ENCODE measurements around the gene BAHD1.

The BAHD1 gene

DNA sequence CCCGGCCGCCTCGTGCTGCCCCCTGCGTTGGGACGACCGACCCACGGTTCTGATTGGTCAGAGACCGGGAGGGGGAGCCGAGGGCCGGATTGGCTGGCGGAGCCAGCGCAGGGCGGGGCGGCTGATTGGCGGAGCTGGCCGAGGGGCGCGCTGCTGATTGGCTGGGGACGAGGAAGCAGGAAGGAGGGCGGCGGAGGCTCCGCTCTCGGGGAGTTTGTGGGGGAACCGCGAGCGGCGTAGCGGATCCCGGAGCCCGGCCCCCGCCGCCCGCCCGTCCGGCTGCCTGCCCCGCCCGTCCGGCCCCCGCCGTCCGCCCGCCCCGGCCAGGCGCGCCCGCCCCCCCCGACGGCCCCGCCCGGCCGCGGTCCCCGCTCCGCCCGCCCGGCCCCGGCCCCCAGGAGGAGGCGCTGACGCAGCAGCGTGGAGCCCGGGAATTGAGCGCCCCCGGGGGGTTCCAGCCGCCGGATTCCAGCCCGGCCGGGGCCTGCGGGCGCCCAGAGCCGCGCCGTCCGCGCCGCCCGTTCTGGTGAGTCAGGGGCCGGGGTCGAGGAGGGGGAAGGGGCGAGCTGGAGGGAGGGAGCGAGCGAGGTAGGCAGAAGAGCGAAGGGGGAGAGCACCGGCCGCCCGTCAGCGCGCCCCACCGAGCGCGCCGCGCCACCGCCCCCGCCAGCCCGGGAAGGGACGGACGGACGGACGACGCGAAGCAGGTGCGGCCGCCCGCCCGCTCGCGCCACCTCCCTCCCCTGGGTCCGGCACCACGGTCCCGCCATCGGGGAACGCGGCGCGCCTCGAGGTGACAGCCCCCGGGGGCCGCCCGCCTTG is at the start of gene BAHD1:
Gene BAHD1, plus strand, starts transcription at position 211 of the 822 bp plus-strand sequence. CDS start 17,512 bp downstream, outside the sequence.
- peak; percentile 91 for DNase-seq

DNA sequence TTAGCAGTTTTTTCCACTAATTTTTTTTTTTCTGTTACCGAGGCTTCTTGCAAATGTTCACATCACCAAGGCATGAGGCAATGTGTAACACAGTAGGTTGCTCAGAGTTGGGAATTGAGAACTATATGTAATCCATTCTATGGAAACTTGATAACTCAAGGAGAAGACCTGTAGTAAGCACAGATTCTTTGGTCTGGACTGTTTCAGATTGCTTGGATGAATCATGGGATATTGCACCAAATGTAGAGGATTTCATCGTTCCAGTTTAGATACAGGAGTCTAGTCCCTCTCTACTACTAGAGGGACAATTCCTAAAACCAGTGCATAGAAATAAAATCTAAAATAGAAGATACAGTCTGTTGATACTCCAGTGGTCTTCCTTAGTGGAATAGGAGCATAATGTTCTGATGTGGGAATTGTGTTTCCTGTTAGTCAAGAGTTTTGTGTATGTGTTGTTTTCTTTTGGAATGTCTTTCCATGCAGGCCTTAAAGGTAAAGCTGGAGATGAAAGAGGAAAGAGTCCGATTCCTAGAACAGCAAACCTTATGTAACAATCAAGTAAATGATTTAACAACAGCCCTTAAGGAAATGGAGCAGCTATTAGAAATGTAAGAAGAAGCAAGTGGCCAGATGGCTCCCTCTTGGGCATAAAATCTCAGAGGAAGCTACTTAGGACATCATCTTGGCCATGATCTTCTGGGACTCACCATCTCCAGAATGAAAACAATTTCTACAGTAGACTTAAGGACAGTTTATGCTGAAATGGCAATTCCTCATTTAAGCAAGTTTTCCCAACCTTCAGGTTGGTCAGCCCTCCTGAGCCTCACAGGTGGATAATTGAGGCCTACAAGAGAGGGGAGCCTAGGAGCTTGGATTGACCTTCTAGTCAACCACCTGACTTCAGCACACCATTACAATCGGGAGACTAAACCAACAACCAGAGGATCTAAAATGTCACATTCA is 47.5 kb upstream of the BAHD1 start:
- DNase-seq: no peak

DNA sequence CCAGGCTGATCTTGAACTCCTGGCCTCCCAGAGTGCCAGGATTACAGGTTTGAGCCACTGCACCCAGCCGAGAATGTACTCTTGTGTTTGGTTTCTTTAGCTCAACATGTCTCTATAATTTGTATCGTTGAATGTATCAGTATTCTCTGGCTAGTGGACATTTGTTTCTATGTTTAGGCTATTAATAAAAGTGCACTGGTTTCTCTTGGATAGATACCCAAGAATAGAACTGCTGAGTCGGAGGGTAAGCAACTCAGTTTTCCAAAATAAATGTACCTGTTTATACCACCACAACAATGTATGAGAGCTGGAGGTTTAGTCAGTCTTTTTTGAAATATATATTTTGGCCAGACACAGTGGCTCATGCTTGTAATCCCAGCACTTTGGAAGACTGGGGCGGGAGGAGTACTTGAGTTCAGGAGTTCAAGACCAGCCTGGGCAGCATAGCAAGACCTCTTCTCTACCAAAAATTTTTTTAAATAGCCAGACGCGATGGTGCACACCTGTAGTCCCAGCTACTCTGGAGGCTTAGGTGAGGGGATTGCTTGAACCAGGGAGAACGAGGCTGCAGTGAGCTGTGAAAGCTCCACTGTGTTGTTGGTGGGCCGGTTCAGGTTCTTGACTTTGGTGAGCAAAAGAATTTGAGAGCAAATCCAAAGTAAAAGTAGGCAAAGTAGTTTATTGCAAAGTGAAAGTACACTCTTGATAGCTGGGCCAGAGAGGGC is 42.9 kb upstream of the BAHD1 start:
- no peak for DNase-seq

DNA sequence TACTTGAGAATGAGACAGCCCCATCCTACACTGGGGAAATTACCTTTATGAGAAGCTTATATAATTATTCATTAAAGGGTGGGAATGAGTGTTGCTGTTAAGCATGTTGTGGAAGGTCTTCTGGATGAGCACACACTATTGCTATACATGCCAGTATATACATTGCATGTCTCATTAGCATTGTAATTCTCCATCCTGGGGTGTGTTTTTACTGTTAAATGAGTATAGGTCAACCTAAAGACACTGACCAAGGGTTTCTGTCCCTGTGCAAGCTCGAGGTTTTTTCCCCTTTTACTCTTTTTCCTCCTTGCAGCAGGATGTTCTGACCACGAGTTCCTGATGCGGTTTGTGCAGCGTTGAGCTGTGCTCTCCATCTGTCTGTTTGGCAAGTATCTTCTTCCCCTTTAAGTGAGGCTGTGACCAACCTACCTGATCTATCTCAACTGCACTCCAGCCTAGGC is 42.3 kb upstream of the BAHD1 start:
- DNase-seq: no peak

DNA sequence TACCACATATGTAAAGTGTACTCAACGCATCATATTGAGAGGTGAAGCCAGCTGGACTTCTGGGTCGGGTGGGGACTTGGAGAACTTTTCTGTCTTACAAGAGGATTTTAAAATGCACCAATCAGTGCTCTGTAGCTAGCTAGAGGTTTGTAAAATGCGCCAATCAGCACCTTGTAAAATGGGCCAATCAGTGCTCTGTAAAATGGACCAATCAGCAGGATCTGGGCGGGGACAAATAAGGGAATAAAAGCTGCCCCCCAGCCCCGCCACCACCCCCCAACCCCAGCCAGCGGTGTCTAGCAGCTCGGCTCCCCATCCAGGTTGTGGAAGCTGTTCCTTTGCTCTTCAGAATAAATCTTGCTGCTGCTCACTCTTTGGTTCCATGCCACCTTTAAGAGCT is 41.4 kb upstream of the BAHD1 start:
- no peak for DNase-seq

DNA sequence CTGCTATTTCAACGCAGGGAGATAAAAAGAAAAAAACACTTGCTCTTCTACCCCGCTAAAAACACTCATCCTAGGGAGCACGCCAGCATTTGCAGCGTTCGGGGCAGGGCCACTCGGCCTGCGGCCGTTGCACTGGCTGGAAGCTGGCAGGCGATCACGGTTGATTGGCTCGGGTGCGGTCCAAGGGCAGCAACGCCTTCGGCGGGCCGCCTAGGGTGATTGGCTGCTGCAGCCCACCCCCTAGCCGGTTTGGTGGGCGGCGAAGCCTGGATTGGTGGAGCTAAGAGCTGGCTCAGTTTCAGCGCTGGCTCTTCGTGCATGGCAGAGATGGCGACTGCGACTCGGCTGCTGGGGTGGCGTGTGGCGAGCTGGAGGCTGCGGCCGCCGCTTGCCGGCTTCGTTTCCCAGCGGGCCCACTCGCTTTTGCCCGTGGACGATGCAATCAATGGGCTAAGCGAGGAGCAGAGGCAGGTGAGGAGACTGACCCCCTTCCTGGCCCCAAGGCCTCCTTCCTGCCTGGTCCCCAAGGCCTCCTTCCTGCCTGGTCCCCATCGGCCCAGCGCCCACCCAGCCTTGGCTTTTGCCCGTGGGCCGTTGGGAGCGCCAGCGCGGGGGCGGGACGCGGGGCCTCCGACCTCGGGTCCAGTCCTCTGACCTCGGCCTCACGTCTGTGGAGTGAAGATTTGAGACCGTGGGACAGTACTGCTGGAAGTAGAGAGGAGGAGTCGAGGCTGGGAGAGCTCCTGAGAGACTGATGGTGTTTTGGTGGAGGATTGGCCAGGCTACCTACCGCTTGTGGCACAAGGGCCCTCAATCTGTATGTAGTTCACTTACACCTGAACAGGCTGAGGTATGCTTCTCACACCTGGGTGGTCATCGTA is 35.0 kb upstream of the BAHD1 start, which contains the start of gene IVD:
Gene IVD, plus strand, starts transcription at position 295 of the 881 bp plus-strand sequence. Its CDS starts 33 bp downstream, at position 328.
- DNase-seq: peak; percentile 91

DNA sequence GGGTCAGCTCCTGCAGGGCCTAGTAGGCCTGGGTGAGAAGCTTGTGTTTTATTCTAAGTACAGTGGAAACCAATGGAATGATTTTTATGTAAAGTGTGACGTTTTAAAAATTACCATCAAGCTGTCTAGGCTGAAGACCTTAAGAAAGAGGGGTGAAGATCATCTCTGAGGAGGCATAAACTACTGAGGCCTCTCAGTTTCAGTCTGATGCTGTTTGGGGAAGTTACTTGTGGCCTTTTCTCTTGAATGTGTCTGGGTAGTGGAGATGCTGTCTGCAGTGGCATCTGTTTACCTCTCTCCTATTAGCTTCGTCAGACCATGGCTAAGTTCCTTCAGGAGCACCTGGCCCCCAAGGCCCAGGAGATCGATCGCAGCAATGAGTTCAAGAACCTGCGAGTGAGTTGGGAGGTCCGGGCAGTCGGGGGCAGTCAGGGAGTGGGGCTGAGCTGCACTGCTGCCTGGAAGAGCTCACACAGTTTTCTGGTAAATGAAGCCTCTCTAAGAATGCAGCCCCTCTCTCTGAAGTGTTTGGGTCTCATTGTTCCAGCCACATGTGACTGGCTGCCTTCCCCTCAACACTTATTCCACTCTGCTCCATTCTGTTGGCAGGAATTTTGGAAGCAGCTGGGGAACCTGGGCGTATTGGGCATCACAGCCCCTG is 33.3 kb upstream of the BAHD1 start:
- DNase-seq: no peak

DNA sequence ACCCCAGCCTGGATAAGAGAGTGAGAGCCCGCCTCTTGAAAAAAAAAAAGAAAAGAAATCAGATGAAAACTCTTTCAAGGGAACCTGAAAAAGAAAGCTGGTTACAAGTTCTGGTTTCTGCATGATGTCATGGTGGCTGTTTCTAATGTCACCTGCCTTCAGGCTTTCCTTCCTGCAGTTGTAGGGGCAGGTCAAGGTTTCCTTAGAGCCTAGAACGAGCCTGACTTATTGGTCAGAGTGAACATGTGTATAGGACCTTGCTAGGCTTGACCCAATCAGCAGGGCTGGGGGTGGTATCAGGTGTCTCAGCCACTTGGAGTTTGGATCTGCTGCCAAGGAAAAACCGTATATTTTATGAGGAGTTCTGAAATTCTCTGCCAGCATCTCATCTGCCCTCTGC is 31.4 kb upstream of the BAHD1 start:
- DNase-seq: no peak

DNA sequence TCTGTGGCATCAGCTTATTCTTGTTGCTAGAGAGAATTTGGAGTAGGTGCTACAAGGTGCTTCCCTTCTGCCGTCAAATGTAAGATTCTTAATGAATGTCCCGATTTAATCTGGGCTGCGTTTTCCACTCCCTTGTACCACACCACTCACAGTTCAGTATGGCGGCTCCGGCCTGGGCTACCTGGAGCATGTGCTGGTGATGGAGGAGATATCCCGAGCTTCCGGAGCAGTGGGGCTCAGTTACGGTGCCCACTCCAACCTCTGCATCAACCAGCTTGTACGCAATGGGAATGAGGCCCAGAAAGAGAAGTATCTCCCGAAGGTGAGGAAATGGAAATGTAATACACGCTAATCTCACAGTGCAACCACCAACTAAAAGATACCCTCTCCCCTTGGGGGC is 30.3 kb upstream of the BAHD1 start:
- no peak for DNase-seq

DNA sequence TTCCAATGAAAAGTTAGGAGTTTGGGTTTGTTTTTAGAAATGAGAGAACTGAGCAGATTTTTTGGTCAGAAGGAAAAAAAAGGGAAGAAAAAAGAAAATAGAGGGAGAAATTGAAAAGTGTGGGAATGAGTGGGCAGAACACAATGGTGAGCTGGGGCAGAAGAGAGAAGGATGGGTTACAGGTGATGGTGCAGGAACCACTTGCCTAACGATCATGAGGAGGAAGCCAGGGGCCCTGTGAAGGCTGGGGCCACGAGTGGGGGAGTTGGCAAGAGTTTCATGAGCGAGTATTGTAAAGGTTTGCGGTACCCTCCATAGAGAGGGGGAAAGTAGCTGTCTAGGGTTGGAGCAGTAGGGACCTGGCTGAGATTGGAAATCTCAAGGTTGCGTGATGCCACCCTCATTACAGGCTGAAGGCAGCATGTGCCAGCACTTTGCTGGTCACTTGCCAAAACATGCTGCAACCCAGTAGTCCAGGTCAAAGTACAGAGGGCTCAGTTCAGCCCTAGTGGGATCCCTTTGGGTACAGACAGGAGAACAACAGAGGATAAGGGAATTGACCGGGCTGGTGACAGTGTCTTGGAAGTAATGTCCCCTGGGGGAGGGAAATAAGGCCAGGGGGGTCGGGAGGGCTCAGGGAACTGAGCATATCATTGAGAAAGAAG is 28.5 kb upstream of the BAHD1 start:
- no peak for DNase-seq

DNA sequence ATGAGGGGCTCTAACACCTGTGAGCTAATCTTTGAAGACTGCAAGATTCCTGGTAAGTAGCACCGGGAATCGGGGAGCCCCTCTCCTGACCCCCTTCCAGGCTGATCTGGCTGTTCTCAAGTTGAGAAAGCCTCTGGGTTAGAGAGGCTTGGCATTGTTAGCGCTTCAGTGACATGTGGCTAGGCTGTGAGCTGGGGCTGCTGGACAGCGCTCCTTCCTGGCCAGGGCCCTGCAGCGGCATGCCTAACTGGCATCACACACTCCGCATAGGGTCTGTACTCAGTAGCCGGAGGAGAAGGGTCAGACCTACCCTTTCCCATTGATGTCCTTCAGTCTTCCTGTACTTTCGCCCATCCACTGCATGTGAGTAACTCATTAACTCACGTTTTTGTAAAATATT is 27.7 kb upstream of the BAHD1 start:
- DNase-seq: no peak

DNA sequence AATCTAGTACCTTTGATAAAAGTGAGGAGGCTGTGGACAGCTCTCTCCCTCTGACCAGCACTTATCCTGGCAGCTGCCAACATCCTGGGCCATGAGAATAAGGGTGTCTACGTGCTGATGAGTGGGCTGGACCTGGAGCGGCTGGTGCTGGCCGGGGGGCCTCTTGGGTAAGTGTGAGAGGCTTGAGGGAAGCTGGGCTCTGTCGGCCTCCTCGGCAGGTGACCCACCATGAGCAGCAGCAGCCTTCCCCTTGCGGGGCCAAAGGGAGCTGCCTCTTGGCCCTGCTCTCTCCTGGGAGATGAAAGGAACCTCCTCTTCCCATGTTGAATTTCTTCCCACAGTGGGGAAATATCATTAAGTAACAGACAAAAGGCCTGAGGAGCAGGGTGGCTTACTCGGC is 25.9 kb upstream of the BAHD1 start:
- DNase-seq: no peak

DNA sequence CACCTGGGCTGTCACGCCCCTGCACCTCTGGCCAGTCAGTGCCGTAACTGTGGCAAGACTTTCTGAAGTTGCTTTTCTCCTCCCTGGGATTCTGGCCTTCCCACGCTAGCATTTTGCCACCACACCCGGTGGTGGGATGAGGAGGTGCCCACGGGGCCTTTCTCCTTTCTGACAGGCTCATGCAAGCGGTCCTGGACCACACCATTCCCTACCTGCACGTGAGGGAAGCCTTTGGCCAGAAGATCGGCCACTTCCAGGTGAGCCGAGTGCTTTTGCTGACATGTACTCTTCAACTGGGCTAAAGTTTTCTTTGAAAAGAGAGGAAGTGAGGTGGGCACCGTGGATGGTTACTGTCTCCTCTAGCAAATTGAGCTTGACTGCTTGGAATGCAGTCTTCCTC is 25.5 kb upstream of the BAHD1 start:
- DNase-seq: no peak

DNA sequence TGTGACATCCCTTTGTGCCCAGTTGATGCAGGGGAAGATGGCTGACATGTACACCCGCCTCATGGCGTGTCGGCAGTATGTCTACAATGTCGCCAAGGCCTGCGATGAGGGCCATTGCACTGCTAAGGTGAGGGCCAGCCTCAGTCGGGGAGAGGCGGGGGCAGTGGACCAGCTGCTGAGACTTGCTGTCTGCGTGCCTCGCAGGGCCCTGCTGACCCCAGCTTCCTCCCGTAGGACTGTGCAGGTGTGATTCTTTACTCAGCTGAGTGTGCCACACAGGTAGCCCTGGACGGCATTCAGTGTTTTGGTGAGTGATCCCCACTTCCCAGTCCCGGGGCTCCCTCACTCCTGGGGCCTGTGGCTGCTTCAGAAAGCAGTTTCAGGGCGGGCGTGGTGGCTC is 24.7 kb upstream of the BAHD1 start:
- DNase-seq: no peak

DNA sequence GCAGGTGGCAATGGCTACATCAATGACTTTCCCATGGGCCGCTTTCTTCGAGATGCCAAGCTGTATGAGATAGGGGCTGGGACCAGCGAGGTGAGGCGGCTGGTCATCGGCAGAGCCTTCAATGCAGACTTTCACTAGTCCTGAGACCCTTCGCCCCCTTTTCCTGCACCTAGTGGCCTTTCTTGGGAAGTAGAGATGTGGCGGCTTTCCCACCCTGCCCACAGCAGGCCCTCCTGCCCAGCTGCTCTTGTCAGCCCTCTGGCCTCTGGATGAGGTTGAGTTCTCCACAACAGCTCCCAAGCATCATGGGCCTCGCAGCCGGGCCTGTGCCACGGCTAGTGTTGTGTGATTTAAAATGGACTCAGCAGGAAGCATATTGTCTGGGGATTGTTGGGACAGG is 22.6 kb upstream of the BAHD1 start:
- DNase-seq: no peak

DNA sequence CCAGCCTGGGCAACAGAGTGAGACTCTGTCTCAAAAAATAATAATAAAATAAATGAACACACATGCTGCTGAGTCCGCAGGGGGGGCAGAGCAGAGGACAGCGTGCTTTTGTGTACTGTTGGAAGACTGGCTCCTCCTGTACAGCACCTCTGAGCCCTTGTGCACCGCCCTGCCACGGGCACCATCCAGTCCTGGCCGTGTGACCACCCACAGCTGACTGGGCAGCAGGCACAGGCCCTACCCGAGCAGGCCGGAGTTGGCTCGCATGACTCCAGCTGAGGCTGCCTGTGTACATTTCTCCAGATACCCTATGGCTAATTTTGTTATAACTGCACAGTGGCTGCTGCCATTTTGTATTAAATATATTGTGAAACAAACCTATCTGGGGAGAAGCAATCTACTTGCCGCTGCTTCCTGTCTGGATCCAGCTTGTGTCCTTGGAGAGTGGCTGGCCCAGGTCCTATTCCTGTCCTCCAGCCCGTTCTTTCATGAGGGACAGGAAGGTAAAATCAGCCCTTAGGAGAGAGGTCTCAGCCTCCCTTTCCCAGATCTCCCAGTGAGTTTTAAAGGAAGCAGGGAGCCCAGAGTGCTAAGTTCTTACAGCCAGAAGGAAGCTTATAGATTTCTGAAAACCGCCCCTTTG is 20.6 kb upstream of the BAHD1 start:
- no peak for DNase-seq

DNA sequence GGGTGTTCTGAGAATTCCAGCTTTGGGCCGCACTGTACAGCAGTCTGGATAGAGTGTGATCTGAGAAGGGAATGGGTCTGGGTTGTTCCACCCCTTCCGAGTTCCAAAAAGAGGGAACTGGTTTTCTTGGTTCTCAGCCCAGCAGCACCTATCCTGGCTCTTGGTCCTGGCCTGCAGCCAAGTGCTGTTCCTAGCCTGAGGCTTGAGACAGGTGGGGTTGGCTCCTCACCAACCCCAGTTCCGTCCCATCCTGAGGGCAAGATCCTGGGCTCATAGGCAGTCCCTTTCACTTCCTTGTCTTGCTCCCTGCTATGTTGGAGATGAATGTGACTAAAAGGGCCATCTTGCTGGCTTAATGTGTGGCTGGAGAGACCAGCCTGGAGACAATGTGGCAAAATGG is 20.0 kb upstream of the BAHD1 start:
- DNase-seq: no peak

DNA sequence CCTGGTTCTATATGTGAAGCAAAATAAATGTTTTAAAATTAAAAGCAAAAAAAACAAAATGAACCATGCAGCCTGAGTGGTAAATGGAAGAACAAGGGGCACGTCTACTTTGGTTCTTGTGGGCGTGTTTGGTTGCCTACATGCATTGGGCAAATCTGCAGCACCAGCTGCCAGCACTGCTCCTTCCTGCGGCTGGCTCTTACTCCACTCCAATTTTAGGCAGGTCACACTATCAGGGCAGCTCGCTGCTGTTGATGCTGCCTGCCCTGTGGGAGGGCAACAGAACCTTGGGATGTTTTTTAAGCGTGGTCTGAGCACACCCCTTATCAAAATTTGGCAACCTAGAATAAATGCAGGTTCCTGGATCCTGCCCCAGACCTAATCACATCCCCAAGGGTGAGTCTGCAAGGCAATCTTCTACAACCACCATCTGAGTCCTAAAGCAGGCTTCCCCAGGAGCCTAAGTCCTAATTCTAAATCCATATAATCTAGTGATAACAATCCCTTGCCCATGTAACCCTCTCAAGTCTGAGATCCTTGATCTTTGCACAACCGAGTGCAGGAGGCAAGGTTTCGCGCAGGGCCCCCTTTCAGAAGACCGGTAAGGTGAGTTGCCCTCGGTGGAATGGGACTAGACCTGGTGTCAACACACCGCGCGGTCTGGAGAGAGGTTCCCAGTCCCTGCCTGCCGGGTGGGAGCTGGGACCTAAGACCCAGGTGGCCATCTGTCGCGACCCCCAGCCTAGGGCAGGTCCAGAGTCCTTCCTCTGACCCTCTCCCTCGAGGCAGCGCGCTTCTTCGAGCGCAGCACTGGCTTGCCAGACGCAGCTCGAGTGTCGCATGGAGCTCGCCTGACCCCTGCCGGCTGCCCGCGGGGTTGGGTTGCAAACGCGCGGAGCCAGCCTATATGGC is 19.3 kb upstream of the BAHD1 start:
- peak; percentile 48 for DNase-seq

DNA sequence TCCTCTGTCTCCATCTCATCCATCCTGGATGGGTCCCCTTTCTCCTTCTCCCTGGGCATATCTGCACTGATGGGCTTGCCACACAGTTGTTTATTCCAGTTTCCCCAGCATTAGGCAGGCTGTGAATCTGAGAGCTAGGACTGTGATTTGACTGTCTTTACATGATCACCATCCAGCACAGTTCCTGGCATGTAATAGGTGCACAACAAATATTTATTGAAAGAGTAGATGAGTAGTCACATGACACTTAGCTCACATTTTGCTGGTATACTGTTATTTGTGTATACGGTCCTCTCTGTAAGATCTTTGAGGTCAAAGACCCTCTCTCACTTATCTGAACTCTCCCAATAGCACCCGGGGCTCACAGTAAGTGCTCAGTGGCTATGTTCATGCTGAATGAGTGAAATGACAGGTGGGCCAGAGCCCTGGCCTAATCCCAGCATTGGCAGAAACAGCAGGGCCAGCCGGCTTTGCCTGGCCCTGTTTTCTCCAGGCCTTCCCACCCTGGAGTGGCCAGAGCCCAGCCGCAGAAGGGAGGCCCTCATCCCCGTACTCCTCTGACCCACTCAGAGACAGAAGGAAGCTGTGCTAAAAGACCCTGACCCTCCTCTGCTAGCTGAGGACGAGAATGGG is 16.2 kb upstream of the BAHD1 start:
- DNase-seq: no peak

Measured in NCI-H146 (cell line).